Kasumi-1 (cell line): ENCODE results near the gene RABGAP1L.
"Not testable (repeated sequence)": the region's sequence is repeated elsewhere in the genome, so short reads cannot be mapped to it uniquely, and the experiment has no call there.

ENCODE experiments used
- DNase-seq, 2 experiments: peaks; one replicate each; lab custom pipeline; 2025; lab: John Stamatoyannopoulos, UW

Gene RABGAP1L

GRCh38 chr1:174800216-174800851, 641.0 kb downstream of the RABGAP1L start:
- DNase-seq = no peak

GRCh38 chr1:174800876-174801275, 641.6 kb downstream of the RABGAP1L start:
- no peak for DNase-seq

GRCh38 chr1:174809755-174810280, 650.5 kb downstream of the RABGAP1L start:
- no peak for DNase-seq

GRCh38 chr1:174812016-174812415, 652.7 kb downstream of the RABGAP1L start:
- DNase-seq = no peak

GRCh38 chr1:174812656-174813055, 653.3 kb downstream of the RABGAP1L start:
- no peak for DNase-seq

- no peak for DNase-seq
Observed at GRCh38 chr1:174815036-174815435, 655.7 kb downstream of the RABGAP1L start.

GRCh38 chr1:174815474-174815908, 656.2 kb downstream of the RABGAP1L start:
- DNase-seq = no peak

GRCh38 chr1:174816621-174817020, 657.3 kb downstream of the RABGAP1L start:
- not testable (repeated sequence) for DNase-seq

GRCh38 chr1:174818014-174818616, 658.8 kb downstream of the RABGAP1L start:
- no peak for DNase-seq

GRCh38 chr1:174818951-174819350, 659.6 kb downstream of the RABGAP1L start:
- no peak for DNase-seq

GRCh38 chr1:174819596-174819995, 660.3 kb downstream of the RABGAP1L start:
- no peak for DNase-seq

- DNase-seq = no peak
Observed at GRCh38 chr1:174825127-174825526, 665.8 kb downstream of the RABGAP1L start.

GRCh38 chr1:174825806-174826205, 666.5 kb downstream of the RABGAP1L start:
- no peak for DNase-seq

GRCh38 chr1:174828264-174828663, 668.9 kb downstream of the RABGAP1L start:
- no peak for DNase-seq

- DNase-seq = no peak
Observed at GRCh38 chr1:174829990-174830389, 670.7 kb downstream of the RABGAP1L start.

GRCh38 chr1:174836543-174836942, 677.2 kb downstream of the RABGAP1L start:
- no peak for DNase-seq

GRCh38 chr1:174837386-174837785, 678.1 kb downstream of the RABGAP1L start:
- DNase-seq = no peak

- no peak for DNase-seq
Observed at GRCh38 chr1:174839211-174839610, 679.9 kb downstream of the RABGAP1L start.

- DNase-seq = peak in 1 of 2 experiments; percentile 10
Observed at GRCh38 chr1:174841747-174842146, 682.4 kb downstream of the RABGAP1L start.

GRCh38 chr1:174848593-174849560, 689.6 kb downstream of the RABGAP1L start:
- DNase-seq = not testable (repeated sequence)

- DNase-seq = no peak
Observed at GRCh38 chr1:174850726-174851125, 691.4 kb downstream of the RABGAP1L start.

GRCh38 chr1:174858301-174858700, 699.0 kb downstream of the RABGAP1L start:
- DNase-seq = no peak
